ENCODE results near the gene NPFFR2.

DNA sequence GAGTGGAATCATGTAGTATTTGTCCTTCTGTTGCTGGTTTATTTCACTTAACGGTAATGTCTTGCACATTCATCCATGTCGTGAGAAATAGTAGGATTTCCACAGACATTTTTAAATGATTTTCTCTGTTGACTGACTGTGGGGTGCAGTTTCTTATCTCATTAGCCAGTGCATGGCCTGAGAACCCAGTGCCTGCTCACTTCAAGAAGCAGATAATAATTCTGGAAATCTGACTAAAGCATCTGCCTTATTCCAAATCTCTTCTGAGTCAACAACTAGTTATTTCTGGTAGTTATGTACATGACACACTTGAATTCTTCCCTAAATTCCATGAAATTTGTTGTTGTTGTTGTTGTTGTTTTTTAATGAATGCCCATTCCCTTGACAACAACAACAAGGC lies 77.6 kb downstream of the NPFFR2 start:
- TF ChIP-seq, protein P1, sequence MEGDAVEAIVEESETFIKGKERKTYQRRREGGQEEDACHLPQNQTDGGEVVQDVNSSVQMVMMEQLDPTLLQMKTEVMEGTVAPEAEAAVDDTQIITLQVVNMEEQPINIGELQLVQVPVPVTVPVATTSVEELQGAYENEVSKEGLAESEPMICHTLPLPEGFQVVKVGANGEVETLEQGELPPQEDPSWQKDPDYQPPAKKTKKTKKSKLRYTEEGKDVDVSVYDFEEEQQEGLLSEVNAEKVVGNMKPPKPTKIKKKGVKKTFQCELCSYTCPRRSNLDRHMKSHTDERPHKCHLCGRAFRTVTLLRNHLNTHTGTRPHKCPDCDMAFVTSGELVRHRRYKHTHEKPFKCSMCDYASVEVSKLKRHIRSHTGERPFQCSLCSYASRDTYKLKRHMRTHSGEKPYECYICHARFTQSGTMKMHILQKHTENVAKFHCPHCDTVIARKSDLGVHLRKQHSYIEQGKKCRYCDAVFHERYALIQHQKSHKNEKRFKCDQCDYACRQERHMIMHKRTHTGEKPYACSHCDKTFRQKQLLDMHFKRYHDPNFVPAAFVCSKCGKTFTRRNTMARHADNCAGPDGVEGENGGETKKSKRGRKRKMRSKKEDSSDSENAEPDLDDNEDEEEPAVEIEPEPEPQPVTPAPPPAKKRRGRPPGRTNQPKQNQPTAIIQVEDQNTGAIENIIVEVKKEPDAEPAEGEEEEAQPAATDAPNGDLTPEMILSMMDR (IDR thresholded peaks at IDR 0.05) = no peak
- no peak for TF ChIP-seq POLR2A (IDR thresholded peaks at IDR 0.05)

All from stomach (tissue), 4 donors.